Testis (tissue), 3 donors: ENCODE data around the gene CELF2. TPM values are rescaled to one million over a fixed set of nuclear protein-coding genes. Genes with fewer than 3 reads are reported as not detected.

Experiments used
- DNase-seq: peaks from one replicate; pipeline ENCODE4 v3.0.0-alpha.2; 2019
- H3K27ac ChIP-seq, 2 donors: fragments of 200-600 bp; sonication (generic); one replicate each; pipeline ENCODE4 v1.5.1; 2019
- H3K27me3 ChIP-seq: fragments of 200-600 bp; sonication (generic); one replicate; pipeline ENCODE4 v1.5.1; 2019
- H3K36me3 ChIP-seq: fragments of 200-600 bp; sonication (generic); one replicate; pipeline ENCODE4 v1.5.1; 2017; ENCODE audit warnings: low read depth; ENCODE audit errors: missing control alignments
- H3K4me1 ChIP-seq: fragments of 200-600 bp; sonication (generic); one replicate; pipeline ENCODE4 v1.5.1; 2019
- H3K4me3 ChIP-seq, 2 donors: fragments of 200-600 bp; sonication (generic); one replicate each; pipeline ENCODE4 v1.5.1; 2017 to 2019
- H3K9me3 ChIP-seq: fragments of 200-600 bp; sonication (generic); one replicate; pipeline ENCODE4 v1.5.1; 2017
- POLR2A ChIP-seq: fragments of 450-650 bp; IDR thresholded peaks from one replicate; pipeline ENCODE4 v1.6.1; 2017; ENCODE audit warnings: antibody characterized with exemption, mild to moderate bottlenecking, moderate library complexity
- WGBS, 2 donors: methylation state at CpG; one replicate each; pipeline ENCODE4 v1.1.5; 2018; 5-methylcytosine and 5-hydroxymethylcytosine counted together
- intact Hi-C: fragments of 100-400 bp; cut with DNase I; formaldehyde crosslinking; loops from one replicate; pipeline ENCODE4 v1.15.1; 2023; ENCODE audit warnings: low total_unique reads
- polyA plus RNA-seq: library from polyadenylated mRNA; stranded (reverse); fragments of 350-450 nt; fragmentation: Illumina TruSeq; extraction: RNeasy Lipid Tissue Mini Kit (QIAGEN cat#74804); gene quantifications from one replicate; pipeline ENCODE4 v1.2.3, GENCODE V29; 2014; ENCODE audit warnings: low read depth, low replicate concordance; ENCODE audit not compliant: insufficient read depth
- total RNA-seq, 2 donors: library from RNA; depleted of rRNA; stranded (reverse); fragments of >200 nt; gene quantifications; one replicate each; pipeline ENCODE4 v1.2.3, GENCODE V29; 2016
- TF ChIP-seq, protein P1 (sequence below), 3 experiments: fragments of 450-650 bp in 2 of 3; fragments of 200-600 bp in 1 of 3; sonication (generic) in 1 of 3; IDR thresholded peaks; one replicate each; pipeline ENCODE4 v1.5.1; 2016 to 2019; ENCODE audit warnings: antibody characterized with exemption in 3 of 3, mild to moderate bottlenecking in 2 of 3, moderate library complexity in 1 of 3

The CELF2 gene
- total and polyA plus RNA-seq, 3 donors from 2014 or later: 17.5 to 41.6 (median 27.8) TPM

- H3K4me1 ChIP-seq: peaks cover 7% of the 10 kb centered on the region
- intact Hi-C loops: no loop called here
- H3K4me3 ChIP-seq: no peak overlapping the region
- peak overlapping the region in 1 of 2 donors; percentile 64 for H3K27ac ChIP-seq
- WGBS, 2 donors: 78 to 90% methylated on average over 7 of the region's 7 CpGs
- H3K36me3 ChIP-seq: no peaks in the 10 kb centered on the region
- no peaks in the 10 kb centered on the region for H3K9me3 ChIP-seq
- TF ChIP-seq, protein P1, sequence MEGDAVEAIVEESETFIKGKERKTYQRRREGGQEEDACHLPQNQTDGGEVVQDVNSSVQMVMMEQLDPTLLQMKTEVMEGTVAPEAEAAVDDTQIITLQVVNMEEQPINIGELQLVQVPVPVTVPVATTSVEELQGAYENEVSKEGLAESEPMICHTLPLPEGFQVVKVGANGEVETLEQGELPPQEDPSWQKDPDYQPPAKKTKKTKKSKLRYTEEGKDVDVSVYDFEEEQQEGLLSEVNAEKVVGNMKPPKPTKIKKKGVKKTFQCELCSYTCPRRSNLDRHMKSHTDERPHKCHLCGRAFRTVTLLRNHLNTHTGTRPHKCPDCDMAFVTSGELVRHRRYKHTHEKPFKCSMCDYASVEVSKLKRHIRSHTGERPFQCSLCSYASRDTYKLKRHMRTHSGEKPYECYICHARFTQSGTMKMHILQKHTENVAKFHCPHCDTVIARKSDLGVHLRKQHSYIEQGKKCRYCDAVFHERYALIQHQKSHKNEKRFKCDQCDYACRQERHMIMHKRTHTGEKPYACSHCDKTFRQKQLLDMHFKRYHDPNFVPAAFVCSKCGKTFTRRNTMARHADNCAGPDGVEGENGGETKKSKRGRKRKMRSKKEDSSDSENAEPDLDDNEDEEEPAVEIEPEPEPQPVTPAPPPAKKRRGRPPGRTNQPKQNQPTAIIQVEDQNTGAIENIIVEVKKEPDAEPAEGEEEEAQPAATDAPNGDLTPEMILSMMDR (IDR thresholded peaks at IDR 0.05): no peak
- TF ChIP-seq POLR2A: no peak
- H3K27me3 ChIP-seq: no peaks in the 10 kb centered on the region
- no peak for DNase-seq
Observed at GRCh38 chr10:11106621-11107374, 89.1 kb downstream of the CELF2 start.

GRCh38 chr10:11107948-11108347 is 90.3 kb downstream of the CELF2 start:
- Histone ChIP-seq H3K4me3 (no peak overlapping the region), H3K36me3 (no peaks in the 10 kb centered on the region), H3K9me3 (no peaks in the 10 kb centered on the region), H3K27me3 (no peaks in the 10 kb centered on the region), H3K27ac (no peak overlapping the region), H3K4me1 (no peaks in the 10 kb centered on the region)
- DNase-seq: no peak
- intact Hi-C loops: no loop called here
- no peak for TF ChIP-seq POLR2A
- TF ChIP-seq, protein P1 (IDR thresholded peaks at IDR 0.05): no peak

DNA sequence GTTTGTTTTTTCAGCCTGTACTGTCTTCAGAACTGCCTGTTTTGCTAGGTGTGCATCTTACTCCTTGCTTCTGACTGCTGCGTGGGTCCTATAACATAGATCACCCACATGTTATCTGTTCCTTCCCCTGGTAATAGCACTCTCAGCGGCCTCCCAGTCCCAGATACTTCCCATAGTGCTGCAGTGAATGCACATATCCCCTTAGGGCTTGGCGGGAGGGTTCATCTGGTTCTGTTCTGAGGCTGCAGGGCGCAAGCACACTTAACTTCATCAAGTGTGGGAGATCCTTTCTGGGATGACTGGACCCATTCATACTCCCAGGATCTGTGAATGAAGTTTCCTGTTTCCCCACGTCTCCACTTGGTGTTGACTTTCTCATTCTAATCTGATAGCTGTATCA is 90.7 kb downstream of the CELF2 start:
- Histone ChIP-seq H3K27ac (peak overlapping the region in 1 of 2 donors; percentile 0), H3K9me3 (no peaks in the 10 kb centered on the region), H3K4me1 (no peaks in the 10 kb centered on the region), H3K4me3 (no peak overlapping the region), H3K27me3 (no peaks in the 10 kb centered on the region), H3K36me3 (no peaks in the 10 kb centered on the region)
- 71 to 74% methylated on average over 5 of the region's 5 CpGs for WGBS, 2 donors
- no peak for TF ChIP-seq POLR2A
- TF ChIP-seq, protein P1 (IDR thresholded peaks at IDR 0.05): no peak
- intact Hi-C loops: no loop called here
- peak; percentile 23 for DNase-seq

DNA sequence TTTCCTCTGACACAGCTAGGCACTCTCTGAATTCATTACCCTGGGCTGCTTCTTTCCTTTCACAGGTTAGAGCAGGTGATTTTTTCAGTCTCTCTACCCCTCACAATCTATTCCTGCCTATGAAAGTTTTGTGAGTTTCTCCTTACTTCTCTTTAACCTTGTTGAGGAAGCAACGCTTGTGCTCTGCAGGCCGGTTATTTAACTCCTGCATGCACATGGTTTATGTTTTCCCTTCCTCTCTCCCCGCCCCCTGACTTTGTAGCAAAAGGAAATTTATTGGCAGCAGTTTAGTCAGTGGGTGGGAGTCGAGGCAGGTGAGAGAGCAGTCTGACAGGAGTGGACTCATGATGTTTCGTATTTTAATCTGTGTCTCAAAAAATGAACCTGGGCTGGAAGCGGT is 91.9 kb downstream of the CELF2 start:
- 82 to 88% methylated on average over 6 of the region's 6 CpGs for WGBS, 2 donors
- Histone ChIP-seq H3K9me3 (no peaks in the 10 kb centered on the region), H3K4me3 (no peak overlapping the region), H3K36me3 (no peaks in the 10 kb centered on the region), H3K4me1 (no peaks in the 10 kb centered on the region), H3K27me3 (no peaks in the 10 kb centered on the region), H3K27ac (peak overlapping the region; percentile 51 to 77)
- TF ChIP-seq, protein P1 (IDR thresholded peaks at IDR 0.05): no peak
- TF ChIP-seq POLR2A: no peak
- DNase-seq: no peak
- intact Hi-C loops: no loop called here

- Histone ChIP-seq H3K9me3 (no peaks in the 10 kb centered on the region), H3K36me3 (no peaks in the 10 kb centered on the region), H3K27me3 (no peaks in the 10 kb centered on the region), H3K4me3 (no peak overlapping the region), H3K4me1 (no peaks in the 10 kb centered on the region), H3K27ac (peak overlapping the region; percentile 70 to 77)
- 44 to 51% methylated on average over 6 of the region's 6 CpGs for WGBS, 2 donors
- DNase-seq: peak; percentile 89
- no peak for TF ChIP-seq POLR2A
- TF ChIP-seq, protein P1 (IDR thresholded peaks at IDR 0.05): no peak
- intact Hi-C loops: no loop called here
Observed at GRCh38 chr10:11110539-11110938, 92.9 kb downstream of the CELF2 start.
